HUES64 (cell line): ENCODE data around the gene PAQR8.

Experiments used
- H3K27ac ChIP-seq: 2 replicates; pipeline ENCODE4 v1.7.0; 2013; ENCODE audit warnings: low read depth, low read length, inconsistent platforms
- H3K27me3 ChIP-seq: 2 replicates; pipeline ENCODE4 v1.6.1; 2013; ENCODE audit warnings: mild to moderate bottlenecking, low read length; ENCODE audit not compliant: insufficient read depth
- H3K36me3 ChIP-seq: 2 replicates; pipeline ENCODE4 v1.6.1; 2013; ENCODE audit warnings: mild to moderate bottlenecking, low read length; ENCODE audit not compliant: insufficient read depth
- H3K4me1 ChIP-seq: 2 replicates; pipeline ENCODE4 v1.6.1; 2013; ENCODE audit warnings: mild to moderate bottlenecking, low read length, moderate library complexity; ENCODE audit not compliant: insufficient read depth
- H3K4me3 ChIP-seq: 2 replicates; pipeline ENCODE4 v1.5.1; 2013; ENCODE audit warnings: mild to moderate bottlenecking, low read length, moderate library complexity
- H3K9ac ChIP-seq: 2 replicates; pipeline ENCODE4 v1.6.1; 2013; ENCODE audit warnings: mild to moderate bottlenecking, low read depth, low read length
- H3K9me3 ChIP-seq: 2 replicates; pipeline ENCODE4 v1.6.1; 2013; ENCODE audit warnings: low read depth, low read length; ENCODE audit not compliant: insufficient read depth
- WGBS: fragments of 150-250, 120-280 bp; methylation state at CpG from one replicate; pipeline ENCODE4 v1.1.7; 2013; ENCODE audit warnings: missing lambda C conversion rate; 5-methylcytosine and 5-hydroxymethylcytosine counted together

The PAQR8 gene

DNA sequence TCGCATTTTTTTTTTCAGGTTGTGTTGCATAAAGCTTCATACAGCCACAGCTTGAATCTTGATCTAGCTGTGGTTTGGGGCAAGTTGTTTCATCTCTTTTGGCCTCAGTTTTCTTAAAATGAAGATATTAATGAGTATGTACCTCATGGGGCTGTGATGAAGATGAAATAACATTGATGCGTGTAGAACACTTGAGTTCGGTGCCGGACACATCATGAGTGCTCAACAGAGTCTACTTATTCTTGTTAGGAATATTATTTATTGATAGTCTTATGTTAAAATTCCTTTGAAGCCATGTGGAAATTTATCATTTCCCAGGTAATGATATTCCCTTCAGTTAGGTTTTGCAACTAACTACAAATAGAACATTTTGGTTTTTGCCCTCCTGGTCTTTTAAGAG lies 3.4 kb downstream of the PAQR8 start:
- no peak overlapping the region for H3K4me3 ChIP-seq
- H3K9ac ChIP-seq, result no peak overlapping the region
- H3K36me3 ChIP-seq, result peaks cover 7% of the 10 kb centered on the region; the same call in 1 of the 2 replicates
- WGBS, result 92% methylated on average over 4 of the region's 4 CpGs
- H3K9me3 ChIP-seq, result no peaks in the 10 kb centered on the region
- H3K4me1 ChIP-seq, result peaks cover 12% of the 10 kb centered on the region; the same call in 1 of the 2 replicates
- H3K27me3 ChIP-seq, result peaks cover 19% of the 10 kb centered on the region
- H3K27ac ChIP-seq, result no peak overlapping the region

- Histone ChIP-seq H3K27ac (no peak overlapping the region), H3K4me1 (peaks cover 5% of the 10 kb centered on the region; the same call in 1 of the 2 replicates), H3K27me3 (peaks cover 19% of the 10 kb centered on the region), H3K9ac (no peak overlapping the region), H3K4me3 (no peak overlapping the region), H3K9me3 (no peaks in the 10 kb centered on the region), H3K36me3 (peaks cover 7% of the 10 kb centered on the region; the same call in 1 of the 2 replicates)
- 87% methylated on average over 3 of the region's 3 CpGs for WGBS
Observed at GRCh38 chr6:52365866-52366540, 4.1 kb downstream of the PAQR8 start.

- Histone ChIP-seq H3K9me3 (no peaks in the 10 kb centered on the region), H3K27me3 (peaks cover 9% of the 10 kb centered on the region), H3K36me3 (peaks cover 7% of the 10 kb centered on the region; the same call in 1 of the 2 replicates), H3K4me1 (peaks cover 2% of the 10 kb centered on the region; the same call in 1 of the 2 replicates), H3K4me3 (no peak overlapping the region), H3K27ac (no peak overlapping the region), H3K9ac (no peak overlapping the region)
- 92% methylated on average over 6 of the region's 6 CpGs for WGBS
Observed at GRCh38 chr6:52368002-52368401, 6.1 kb downstream of the PAQR8 start.

- no peak overlapping the region for H3K9ac ChIP-seq
- peaks cover 3% of the 10 kb centered on the region; the same call in 1 of the 2 replicates for H3K4me1 ChIP-seq
- WGBS, result 93% methylated on average over 2 of the region's 2 CpGs
- H3K36me3 ChIP-seq, result peaks cover 7% of the 10 kb centered on the region; the same call in 1 of the 2 replicates
- no peak overlapping the region for H3K4me3 ChIP-seq
- H3K27ac ChIP-seq, result no peak overlapping the region
- no peaks in the 10 kb centered on the region for H3K27me3 ChIP-seq
- no peaks in the 10 kb centered on the region for H3K9me3 ChIP-seq
Observed at GRCh38 chr6:52369234-52369633, 7.3 kb downstream of the PAQR8 start.

DNA sequence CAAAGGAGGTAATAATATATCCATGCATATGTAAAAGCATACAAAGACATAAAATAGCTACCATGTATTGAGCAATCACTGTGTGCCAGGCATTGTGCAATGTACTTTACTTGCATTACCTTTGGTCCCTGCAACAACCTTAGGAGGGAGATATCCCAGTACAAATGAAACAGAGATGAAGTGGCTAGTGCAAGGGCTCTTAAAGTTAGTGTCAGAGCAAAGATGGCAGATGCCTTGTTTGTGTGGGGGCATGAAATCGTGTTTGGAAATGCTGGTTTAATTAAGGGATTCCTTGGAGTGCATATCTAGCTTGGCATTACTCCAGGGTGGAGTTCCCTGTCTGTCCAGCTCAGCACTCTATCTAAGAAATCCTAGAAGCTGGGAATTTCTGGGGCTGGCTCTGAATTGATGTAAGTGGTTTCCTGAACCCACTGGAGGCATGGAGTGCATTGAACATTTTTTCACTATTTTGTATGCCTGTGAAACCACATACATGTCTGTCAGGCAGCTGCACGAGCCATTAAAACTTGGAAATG lies 9.8 kb downstream of the PAQR8 start:
- Histone ChIP-seq H3K9me3 (no peaks in the 10 kb centered on the region), H3K36me3 (peaks cover 4% of the 10 kb centered on the region; the same call in 1 of the 2 replicates), H3K9ac (no peak overlapping the region), H3K4me1 (peaks cover 3% of the 10 kb centered on the region; the same call in 1 of the 2 replicates), H3K27ac (no peak overlapping the region), H3K27me3 (no peaks in the 10 kb centered on the region), H3K4me3 (no peak overlapping the region)
- 39% methylated on average over 2 of the region's 2 CpGs for WGBS

- 90% methylated on average over 5 of the region's 5 CpGs for WGBS
Observed at GRCh38 chr6:52373151-52373690, 11.3 kb downstream of the PAQR8 start.

GRCh38 chr6:52374247-52374646 lies 12.3 kb downstream of the PAQR8 start:
- Histone ChIP-seq H3K4me3 (no peak overlapping the region), H3K9me3 (no peaks in the 10 kb centered on the region), H3K9ac (no peak overlapping the region), H3K4me1 (peaks cover 5% of the 10 kb centered on the region; the same call in 1 of the 2 replicates), H3K36me3 (no peaks in the 10 kb centered on the region), H3K27me3 (no peaks in the 10 kb centered on the region), H3K27ac (no peak overlapping the region)
- 97% methylated on average over 4 of the region's 4 CpGs for WGBS

More at GRCh38 chr6:52373151-52373690, 11.3 kb downstream of the PAQR8 start:
- Histone ChIP-seq H3K4me3 (no peak overlapping the region), H3K9me3 (no peaks in the 10 kb centered on the region), H3K4me1 (peaks cover 5% of the 10 kb centered on the region; the same call in 1 of the 2 replicates), H3K36me3 (no peaks in the 10 kb centered on the region), H3K27ac (no peak overlapping the region), H3K27me3 (no peaks in the 10 kb centered on the region), H3K9ac (no peak overlapping the region)

DNA sequence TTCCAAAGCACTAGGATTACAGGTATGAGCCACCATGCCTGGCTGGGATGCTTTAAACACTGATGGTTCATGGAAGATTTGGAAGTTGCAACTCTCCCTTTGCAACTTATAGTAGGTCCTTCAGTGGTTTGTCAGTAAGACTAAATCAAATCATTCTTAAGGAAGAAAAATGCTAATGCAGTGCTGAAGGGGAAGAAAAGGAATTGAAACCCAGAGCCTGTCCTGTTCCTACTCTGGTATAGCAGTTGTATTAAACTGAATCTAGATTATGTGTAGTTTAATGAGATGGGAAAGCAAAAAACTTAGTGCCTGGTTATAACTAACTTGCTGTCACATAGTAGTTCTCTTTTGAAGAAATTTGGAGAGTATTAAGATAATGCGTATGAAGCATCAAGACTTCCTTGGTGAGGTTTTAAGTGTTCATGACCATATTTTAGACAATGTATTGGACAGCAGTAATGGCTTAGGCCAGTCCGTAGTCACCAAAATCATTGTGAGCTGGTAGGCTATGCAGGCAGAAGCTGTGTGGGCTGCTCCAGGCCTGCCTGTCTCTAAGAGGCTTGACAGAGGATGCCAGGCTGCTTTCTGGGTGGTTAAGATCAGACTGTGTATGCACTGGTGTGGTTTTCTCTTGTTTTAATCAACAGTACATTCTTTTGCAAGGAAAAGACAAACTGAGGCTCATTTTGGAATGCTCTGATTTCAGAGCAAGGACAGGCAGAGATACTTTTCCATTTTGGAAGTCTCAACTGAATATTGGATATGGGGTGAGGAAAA lies 14.0 kb downstream of the PAQR8 start:
- H3K4me1 ChIP-seq, result peaks cover 5% of the 10 kb centered on the region; the same call in 1 of the 2 replicates
- WGBS, result 92% methylated on average over 2 of the region's 2 CpGs

DNA sequence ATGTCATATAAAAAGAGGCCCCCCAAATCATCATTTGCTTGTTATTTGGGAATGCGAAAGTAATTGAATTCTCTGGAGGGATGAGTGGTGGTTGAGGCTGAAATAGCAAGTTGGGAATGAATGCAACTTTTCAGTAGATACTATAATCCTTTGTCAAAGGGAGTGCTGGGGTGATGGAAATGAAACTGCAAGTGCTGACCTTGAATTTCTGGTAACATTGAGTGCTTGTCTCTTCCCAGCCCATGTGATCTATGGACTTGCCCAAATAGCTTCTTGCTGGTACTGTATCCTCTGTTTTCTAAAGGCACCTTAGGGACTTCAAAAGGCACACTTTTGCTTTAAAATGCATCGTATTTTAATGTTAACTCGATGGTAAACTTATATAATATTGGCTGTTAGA lies 14.8 kb downstream of the PAQR8 start:
- Histone ChIP-seq H3K27me3 (no peaks in the 10 kb centered on the region), H3K4me1 (peaks cover 5% of the 10 kb centered on the region; the same call in 1 of the 2 replicates), H3K9me3 (no peaks in the 10 kb centered on the region), H3K4me3 (no peak overlapping the region), H3K36me3 (no peaks in the 10 kb centered on the region), H3K27ac (no peak overlapping the region), H3K9ac (no peak overlapping the region)
- 98% methylated on average over 3 of the region's 3 CpGs for WGBS

More for the DNA sequence above, 14.0 kb downstream of the PAQR8 start:
- Histone ChIP-seq H3K36me3 (no peaks in the 10 kb centered on the region), H3K27ac (no peak overlapping the region), H3K4me3 (no peak overlapping the region), H3K9me3 (no peaks in the 10 kb centered on the region), H3K9ac (no peak overlapping the region), H3K27me3 (no peaks in the 10 kb centered on the region)

DNA sequence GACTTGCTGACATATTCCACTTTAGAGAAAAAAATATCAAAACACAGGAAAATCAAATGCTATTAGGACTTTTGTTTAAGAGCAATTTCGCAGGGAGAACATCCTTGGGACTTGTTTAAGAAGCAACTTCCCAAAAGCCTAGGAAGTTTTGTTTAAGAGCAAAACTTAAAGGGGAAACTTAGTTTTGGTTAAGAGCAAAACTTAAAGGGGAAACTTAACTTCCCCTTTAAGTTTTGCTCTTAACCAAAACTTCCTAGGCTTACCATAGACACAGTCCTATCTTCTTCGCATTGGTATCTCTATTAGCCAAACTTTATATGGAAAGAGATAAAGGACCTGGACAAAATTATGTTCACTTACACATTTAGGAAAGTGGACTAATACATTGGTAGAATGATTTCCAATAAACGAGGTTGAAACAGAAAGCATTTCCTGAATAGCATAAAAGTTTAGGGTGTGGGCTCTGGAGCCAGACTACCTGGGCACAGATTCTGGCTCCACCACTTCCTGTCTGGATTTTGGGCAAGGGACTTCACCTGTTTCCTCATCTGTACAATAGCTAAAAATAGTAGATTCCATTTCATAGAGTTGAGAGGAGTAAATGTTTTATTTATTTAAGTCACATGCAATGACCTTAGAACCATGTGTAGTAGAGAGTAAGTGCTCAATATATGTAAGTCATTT lies 15.7 kb downstream of the PAQR8 start:
- Histone ChIP-seq H3K4me3 (no peak overlapping the region), H3K9ac (no peak overlapping the region), H3K4me1 (peaks cover 5% of the 10 kb centered on the region; the same call in 1 of the 2 replicates), H3K27me3 (no peaks in the 10 kb centered on the region), H3K27ac (no peak overlapping the region), H3K36me3 (no peaks in the 10 kb centered on the region), H3K9me3 (no peaks in the 10 kb centered on the region)
- 94% methylated on average over 3 of the region's 3 CpGs for WGBS
